Myocyte (in vitro differentiated cells): ENCODE results near the gene RHBDF1. TPM values are rescaled to one million over a fixed set of nuclear protein-coding genes. Genes with fewer than 3 reads are reported as not detected.
A peak's percentile ranks its signal among the peaks of the same experiment; 100 is the strongest.

ENCODE experiments used
- DNase-seq: peaks from one replicate; pipeline ENCODE4 v3.0.0-alpha.2; 2012; ENCODE audit warnings: low read depth
- total RNA-seq: library from RNA; depleted of rRNA; stranded (reverse); fragments of >200 nt; gene quantifications from 2 replicates; pipeline ENCODE4 v1.2.3, GENCODE V29; 2014

Gene RHBDF1
- total RNA-seq, 1 donor from 2014 or later = 103 TPM

DNA sequence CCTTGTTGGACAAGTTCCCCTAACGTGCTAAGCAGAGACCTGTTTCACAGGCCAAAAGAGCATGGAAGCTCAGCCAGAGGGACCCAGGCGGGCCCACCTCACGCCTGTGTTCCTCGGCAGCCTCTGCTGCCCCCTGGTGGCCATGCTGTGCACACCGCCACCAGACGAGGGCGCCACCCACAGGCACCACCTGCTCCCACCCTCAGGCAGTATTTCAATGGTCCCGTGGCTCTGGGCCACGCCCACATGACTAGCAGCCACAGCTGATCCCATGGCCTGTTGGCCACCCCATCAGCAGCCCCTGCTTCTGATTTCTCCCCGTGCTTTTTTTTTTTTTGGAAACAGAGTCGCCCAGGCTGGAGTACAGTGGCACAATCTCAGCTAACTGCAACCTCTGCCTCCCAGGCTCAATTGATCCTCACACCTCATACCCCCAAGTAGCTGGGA lies 24.5 kb upstream of the RHBDF1 start:
- peak; percentile 96 for DNase-seq

DNA sequence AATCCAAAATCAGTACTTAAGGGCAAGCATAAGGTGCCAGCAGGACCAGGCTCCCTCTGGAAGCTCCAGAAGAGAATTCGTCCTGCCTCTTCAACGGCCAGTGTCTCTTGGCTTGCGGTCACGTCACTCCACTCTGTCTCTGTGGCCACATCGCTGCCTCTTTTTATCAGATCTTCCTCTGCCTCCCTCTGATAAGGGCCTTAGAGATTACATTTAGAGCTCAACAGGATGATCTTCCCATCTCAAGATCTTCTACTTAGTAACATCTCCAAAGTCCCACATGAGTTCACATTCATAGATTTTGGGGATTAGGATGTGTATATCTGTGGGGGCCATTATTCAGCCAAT lies 22.5 kb upstream of the RHBDF1 start:
- DNase-seq = no peak

DNA sequence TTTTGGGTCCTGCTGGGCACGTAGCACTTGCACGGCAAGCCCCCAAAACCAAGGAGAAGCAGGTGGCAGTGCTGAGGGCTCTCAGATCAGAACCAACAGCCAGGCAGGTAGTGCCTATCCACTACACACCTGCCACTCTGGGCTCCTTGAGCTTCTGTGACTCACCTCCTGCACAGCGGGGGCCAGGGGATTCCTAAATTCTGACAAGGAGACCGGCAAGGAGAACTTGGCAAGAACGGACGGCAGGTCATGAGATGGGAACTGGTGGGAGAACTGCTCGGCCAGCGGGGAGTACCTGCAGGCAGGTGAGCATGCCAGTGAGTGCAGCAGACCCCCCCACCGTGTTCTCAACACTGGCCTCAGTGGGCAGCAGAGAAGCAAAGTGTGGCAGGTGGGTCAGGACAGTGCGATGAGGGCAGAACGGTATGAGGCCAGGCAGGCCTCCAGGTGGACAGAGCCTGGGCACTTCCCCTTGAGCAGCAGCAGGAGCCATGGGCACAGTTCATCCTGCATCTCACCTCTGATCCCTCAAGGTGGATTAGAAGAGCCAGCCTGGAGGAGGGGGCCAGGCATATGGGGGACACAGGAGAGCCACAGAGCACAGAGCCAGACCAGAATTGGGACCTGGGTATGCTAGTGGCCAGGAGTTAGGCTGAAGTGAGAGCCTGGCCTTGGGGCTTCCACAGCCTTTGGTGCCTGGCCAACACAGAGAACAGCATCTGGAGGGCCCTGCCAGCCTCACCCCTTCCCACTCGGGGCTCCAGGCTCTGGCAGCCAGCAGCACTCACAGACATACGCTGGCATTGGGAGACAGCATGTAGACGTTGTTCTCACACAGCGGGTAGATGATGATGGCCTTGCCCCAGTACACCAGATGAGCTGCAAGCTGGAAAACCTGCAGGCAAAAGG lies 20.3 kb upstream of the RHBDF1 start:
- no peak for DNase-seq

DNA sequence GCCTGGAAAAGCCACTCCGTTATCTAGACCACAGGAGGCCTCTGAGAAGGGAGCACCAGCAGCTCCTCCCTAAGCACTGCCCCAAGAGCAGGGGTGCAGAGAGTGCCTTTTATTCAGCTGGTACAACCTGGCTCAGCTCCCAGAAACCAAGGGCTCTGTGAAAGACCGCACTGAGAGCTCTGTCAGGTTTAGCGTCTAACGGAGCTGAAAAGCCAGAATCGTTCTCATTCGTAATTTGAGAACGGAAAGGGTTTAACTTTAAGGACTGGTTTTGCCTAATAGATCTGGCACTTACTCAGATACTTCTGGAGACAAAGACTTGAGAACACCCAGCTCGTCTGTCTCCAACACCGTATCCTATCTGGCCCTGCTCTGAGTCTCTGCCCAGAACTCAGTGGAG lies 19.1 kb upstream of the RHBDF1 start:
- DNase-seq = peak; percentile 72

DNA sequence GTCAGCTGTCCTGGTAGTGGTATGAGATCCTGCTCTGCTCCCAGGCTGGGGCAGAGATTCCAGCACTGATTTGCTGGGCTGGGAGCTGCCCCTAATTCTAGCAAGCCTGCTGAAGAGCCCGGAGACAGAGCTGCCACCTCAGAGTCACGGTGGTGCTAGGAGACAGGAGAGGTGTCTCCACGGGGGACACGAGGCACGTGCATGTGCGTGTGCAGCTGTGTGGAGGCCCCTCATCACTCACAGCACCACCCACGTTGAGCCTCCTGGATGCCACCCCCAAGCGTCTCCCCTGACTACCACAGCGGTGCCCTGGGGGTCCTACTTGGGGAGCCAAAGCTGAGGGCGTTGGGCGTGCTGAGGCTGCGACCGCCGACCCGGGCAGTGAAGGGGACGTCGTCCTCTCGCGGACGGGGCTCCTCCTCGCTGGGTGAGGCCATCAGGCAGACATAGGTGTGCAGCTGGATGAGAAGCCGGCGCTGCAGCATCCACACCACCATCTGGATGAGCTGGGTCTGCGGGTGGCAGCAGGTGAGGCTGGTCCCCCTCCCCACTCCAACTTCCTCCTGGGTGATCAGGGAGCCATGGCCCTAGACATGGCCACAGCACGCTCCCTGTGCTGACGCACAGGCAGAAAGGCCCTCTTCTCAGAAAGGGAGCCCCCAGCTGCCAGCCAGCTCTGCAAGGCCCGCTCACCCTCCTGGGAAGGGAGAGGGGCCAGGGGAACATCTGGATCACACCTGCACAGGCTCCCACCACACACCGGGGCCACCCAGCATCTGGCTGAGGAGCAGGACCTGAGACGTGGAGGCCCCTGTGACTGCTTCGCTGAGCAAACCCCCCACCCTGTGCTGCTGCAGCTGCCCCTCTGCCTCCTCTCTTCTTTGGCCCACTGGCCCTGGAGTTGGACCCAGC lies 17.2 kb upstream of the RHBDF1 start:
- DNase-seq = no peak

DNA sequence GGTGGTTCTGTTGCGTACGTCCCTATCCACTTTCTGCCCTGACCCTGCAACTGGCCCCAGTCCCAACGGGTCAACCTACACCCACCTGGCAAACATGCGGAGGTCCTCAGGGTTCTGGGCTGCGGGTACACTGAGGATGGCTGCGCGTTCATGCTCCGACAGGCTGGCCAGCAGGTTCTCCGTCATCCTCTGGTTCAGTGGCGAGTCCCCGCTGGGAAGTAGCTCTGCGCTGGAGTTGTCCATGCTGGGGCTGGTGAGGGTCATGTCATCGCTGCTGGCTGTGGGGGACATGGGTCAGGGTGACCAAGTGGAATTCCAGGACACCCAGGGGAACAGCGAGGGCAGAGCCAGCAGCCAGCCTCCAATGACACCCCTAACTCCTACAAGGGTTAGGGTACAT lies 16.2 kb upstream of the RHBDF1 start:
- no peak for DNase-seq

DNA sequence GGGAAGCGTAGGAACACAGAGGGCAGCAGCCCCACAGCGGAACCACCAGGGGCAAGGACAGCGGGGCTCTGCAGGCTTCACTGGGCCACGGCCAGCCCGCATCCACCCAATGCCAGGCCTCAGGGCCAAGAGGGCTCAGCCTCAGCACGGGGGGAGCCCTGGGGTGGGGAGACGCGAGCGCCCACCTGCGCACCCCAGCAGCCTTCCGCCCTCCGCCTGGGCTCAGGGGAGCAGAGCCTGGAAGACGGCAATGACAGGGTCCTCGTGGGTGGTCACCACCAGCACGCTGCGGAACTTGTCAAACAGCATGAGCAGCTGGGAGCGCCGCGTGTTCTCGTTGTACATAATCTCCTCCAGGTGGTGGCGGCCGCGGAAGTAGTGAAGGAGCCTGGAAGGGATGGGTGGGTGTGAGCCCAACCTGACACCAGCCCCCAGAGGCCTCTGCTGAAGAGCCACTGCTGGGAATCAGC lies 14.1 kb upstream of the RHBDF1 start:
- no peak for DNase-seq

DNA sequence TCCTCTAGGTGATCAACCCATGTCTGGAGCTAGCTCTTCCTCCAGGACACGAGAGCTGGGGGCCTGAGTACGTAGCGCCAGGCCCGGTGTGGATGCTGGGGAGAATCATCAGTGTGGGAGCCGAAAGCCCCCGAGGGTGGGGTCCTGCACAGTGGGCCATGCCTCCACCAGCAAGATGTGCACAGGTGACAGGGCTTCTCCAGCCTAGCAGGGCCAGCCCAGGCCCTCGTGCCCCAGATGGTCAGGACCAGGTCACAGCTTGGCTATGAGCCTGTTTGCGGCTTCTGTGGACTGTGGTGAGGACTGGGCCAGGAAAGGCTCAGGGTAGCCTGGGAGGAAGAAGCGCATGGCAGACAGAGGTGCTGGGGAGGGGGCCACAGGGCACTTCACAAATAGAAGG lies 13.4 kb upstream of the RHBDF1 start:
- DNase-seq = peak; percentile 80

DNA sequence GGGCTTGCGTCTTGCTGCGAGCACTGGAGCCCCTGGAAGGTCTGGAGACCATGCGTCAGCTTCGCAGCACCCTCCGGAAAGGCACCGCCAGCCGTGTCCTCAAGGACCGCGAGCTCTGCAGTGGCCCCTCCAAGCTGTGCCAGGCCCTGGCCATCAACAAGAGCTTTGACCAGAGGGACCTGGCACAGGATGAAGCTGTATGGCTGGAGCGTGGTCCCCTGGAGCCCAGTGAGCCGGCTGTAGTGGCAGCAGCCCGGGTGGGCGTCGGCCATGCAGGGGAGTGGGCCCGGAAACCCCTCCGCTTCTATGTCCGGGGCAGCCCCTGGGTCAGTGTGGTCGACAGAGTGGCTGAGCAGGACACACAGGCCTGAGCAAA lies 13.0 kb upstream of the RHBDF1 start:
- DNase-seq = no peak

DNA sequence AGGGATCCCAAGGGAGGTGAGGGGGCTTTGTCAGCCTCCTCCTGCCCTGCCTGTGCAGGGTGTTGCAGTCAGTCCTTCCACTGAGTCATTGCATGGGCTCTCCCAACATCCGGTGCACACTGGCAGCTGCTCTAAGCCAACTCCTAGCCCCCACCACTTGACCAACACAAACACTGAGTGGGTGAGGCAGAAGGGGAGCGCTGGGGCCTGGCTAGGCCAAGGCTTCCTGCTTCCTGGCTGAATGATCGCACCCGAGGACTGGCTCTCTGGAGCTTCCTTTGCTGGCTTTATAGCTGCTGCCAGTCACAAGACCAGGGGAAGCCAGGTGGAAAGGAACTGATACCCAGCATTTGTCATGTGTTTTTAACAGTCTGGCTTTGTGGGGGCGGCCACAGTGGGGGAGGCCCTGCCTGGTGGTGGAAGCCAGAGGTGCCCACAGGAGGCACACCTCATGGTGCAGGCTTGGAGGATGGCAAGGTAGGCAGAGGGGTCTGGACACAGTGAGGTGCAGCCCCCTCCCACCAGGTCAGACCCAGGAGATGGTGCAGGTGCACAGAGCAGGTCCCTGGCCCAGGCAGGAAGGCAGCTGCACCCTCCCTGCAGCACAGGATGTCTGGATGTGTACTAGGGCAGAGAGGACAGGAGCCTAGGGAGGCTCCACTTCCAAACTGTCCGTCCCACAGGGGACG lies 12.4 kb upstream of the RHBDF1 start:
- peak; percentile 98 for DNase-seq

DNA sequence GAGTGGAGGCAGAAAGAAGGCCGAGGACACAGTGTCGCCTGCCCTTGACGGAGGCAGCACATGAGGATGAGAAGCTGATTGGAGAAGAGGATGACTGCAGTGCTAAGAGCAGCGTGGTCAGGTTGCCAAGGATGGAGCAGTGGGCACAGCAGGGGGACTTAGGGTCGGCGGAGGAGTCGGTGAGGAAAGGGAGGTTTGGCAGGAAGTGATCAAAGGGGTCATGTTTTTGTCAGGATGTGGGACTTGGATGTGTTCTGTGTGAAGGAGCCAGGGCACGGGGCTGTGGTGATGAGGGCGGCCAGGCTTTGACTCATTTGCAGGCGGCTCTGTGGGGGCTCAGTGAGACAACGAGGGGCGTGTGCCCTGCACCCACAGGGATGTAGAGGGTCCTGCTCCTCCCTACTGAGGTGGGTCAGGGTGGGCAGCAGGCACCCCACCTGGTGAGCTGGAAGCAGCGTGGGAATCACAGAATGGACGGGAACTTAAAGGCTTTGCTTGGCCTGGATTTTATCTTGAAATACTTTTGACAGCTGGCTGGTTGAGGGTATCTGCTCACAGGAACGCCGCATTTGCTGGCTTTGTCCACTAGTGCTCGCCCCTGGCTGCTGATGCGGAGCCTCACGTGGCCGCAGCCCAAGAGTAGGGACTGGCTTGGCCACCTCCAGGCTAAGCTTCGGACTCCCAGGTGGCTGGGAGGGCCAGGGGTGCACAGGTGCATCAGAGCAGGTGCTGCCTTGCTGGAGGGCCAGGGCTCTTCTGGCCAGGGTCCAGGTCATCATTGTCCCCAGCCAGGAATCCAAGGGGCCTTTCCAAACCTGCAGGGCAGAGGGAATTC lies 11.6 kb upstream of the RHBDF1 start:
- DNase-seq = peak; percentile 75

DNA sequence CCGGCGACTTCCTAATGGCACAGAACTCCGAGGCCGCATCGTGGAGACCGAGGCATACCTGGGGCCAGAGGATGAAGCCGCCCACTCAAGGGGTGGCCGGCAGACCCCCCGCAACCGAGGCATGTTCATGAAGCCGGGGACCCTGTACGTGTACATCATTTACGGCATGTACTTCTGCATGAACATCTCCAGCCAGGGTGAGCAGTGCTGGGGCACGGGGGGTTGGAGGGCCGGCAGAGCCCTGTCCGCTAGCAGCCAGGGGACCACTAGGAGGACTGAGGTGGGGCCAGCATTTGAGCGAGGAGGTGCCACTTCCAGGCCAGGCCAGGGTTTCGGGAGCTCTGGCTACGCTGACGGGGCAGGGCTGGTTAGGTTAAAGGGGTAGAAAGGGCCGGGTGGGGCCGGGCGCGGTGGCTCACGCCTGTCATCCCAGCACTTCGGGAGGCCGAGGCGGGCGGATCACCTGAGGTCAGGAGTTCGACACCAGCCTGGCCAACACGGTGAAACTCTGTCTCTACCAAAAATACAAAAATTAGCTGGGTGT lies 10.7 kb upstream of the RHBDF1 start:
- no peak for DNase-seq

DNA sequence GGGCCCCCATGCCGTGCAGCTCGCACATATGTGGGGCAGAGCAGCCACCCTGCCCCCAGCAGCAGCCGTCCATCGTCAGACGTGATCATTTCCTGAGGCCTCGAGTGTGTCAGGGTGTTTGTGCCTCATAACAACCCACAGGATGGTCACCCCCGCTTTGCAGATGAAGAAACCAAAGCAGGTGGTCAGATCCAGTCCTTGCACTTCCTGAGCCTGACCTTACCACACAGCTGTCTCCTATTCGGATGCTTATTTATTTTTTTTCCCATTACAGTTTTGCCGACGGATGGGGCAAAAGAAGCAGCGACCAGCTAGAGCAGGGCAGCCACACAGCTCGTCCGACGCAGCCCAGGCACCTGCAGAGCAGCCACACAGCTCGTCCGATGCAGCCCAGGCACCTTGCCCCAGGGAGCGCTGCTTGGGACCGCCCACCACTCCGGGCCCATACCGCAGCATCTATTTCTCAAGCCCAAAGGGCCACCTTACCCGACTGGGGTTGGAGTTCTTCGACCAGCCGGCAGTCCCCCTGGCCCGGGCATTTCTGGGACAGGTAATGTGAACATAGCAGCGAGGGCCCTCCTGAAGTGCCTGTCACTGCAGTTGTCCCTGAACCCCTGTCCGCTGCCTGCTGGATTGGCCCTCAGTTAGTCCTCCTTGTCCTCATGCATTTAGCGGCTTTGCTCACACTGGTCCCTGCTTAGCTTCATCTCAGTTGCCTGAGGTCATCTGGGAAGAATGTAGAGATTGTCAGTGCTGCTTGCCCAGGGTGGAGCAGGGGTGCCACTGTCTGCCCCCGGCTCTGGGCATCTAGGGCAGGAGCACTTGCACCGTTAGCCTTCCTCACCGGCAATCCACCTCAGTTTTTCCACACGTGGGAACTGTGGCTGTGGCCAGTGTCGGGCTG lies 7.0 kb upstream of the RHBDF1 start:
- DNase-seq = peak; percentile 75

DNA sequence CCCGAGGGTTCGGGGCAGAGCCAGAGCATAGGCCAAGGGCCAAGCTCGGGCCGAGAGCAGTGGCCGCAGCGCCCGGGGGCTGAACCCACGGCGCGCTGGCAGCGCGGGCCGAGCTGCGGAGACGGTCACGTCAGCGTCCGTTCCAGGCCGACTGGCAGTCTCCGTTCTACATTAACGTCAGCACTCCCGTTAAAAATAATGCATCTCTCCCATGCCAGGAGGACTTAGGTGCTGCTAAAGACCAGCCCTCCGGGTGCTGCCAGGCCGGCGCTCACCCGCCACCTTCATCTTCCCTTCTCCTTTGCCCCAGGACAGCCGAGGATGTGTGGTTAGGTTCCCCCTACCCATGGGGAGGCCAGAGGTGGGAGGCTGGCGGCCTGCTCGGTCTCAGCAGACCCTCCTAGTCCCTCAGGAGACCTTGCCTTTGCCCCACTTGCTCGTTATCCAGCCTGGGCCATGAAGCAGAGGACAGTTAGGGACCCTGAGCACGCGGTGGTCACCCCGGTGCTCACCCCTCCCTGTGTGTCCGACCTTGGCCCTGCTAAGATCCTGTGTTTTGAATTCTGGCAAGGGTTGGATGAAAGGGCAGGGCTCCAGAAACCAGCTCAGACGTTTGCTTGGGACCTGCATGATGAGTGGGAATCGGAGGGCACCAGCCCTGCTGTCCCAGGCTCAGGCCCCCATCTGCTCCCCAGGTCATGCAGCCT lies 6.2 kb upstream of the RHBDF1 start:
- DNase-seq = peak; percentile 39

DNA sequence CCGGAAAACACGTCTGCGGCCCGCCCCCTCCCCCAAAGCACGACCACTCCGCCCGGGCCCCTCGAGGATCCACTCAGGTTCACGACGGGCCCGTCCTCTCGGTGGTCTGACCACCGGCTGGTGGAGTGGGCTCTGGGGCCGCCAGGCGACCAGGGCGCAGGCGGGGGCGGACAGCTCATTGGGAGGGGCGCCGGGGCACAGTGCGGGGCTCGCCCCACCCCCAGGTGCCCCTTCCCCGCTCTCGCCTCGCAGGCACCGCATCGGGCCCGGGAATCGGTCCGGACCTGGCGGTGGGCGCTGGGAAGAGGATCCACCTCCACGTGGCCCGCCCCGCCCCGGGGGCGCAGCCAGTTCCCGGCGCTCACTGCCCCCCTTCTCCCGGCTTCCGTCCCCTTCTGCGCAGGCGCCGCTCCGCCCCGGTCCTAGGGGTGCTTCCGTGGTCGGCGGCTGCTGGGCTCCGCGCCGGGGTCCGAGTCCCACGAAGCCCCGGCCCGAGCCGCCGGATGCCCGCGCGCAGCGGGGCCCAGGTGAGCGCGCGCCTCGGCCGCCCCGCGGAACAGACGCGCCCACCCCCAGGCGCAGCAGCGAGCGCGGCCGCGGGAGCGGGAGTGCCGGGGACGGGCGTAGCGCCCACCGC lies 5.5 kb upstream of the RHBDF1 start, which contains the start of gene MPG:
Gene MPG (plus strand): TSS at position 419 of the 637 bp plus-strand sequence. CDS start 85 bp downstream, at position 504.
- DNase-seq = peak; percentile 87

DNA sequence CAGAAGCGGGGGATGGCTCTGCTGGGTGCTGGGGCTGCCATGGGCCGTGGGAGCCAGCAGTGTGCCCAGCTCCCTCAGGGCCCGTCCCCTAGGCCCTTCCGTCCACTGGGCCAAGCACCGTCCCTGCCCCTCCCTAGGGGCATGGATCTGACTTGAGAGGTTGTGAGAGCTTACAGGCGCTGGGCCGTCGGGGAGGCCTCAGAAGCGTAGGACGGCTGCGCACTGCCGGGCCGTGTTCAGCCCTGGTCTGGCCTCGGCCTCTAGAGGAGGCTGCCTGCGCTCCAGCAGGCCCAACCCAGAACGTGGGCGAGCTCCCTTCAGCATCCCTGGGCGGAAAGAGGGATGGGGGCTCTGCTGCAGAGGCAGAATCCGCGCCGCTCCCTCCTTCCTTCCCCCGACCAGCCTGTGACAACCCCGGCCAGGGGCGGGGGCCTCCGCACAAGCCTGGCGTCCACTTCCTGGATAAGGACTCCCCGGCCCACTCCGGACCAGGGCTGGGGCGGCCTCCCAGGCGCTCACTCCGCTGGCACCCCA lies 4.9 kb upstream of the RHBDF1 start:
- DNase-seq = peak; percentile 42

DNA sequence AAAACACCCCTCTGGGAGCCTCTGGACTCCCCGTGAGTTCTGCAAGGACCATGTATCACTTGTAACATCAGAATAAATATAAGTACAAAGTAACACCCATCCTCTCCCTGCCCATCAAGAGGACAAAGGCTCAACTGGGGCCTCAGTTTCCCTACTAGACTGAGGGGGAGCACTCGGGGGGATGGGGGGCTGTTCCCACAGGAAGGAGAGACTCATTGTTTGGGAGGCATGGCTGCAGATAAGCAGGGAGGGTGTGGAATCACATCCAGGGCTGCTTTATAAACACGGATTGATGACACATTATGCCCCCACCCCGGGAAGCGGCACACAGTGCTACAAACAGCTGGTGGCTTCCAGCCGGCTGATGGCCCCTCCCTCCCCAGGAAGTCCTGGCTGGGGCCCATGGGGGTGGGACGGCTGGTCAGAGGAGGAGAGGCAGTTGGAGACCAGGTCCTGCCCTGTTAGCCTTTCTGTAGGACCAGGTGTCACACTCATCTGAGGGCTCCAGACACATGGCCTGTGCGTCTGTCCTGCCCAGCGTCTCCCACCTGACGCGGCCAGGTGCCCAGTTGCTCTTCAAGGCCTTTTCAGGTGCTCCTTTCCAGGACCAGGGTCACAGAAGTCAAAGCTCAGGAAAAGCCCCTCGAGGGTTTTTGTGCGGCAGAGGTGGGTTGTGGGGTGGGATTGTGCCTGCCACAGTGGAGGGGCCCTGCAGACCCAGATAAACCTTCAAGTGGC lies 4.3 kb upstream of the RHBDF1 start:
- peak; percentile 92 for DNase-seq
